HL-60/S4 treated with phorbol 12-myristate 13-acetate at 8.2 ng/mL for 4 days and 3 days (cell line): ENCODE measurements around the gene AP3M1.
"Not testable (repeated sequence)": the region's sequence is repeated elsewhere in the genome, so short reads cannot be mapped to it uniquely, and the experiment has no call there.

Source experiments
- in situ Hi-C: fragments of 300-500 bp; cut with MboI; formaldehyde crosslinking; loops from 2 replicates; pipeline ENCODE4 v1.15.0; 2022; ENCODE audit warnings: low sequenced_read_pairs

The AP3M1 gene, protein sequence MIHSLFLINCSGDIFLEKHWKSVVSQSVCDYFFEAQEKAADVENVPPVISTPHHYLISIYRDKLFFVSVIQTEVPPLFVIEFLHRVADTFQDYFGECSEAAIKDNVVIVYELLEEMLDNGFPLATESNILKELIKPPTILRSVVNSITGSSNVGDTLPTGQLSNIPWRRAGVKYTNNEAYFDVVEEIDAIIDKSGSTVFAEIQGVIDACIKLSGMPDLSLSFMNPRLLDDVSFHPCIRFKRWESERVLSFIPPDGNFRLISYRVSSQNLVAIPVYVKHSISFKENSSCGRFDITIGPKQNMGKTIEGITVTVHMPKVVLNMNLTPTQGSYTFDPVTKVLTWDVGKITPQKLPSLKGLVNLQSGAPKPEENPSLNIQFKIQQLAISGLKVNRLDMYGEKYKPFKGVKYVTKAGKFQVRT

GRCh38 chr10:74150204-74150989 is at the start of gene AP3M1:
Gene AP3M1 (minus strand): TSS chr10:74150828. CDS start chr10:74138379, 12,449 bp downstream.
- in situ Hi-C loops, result no loop called here

- in situ Hi-C loops, result no loop called here
Measured at GRCh38 chr10:74199315-74199714, 48.7 kb upstream of the AP3M1 start.

DNA sequence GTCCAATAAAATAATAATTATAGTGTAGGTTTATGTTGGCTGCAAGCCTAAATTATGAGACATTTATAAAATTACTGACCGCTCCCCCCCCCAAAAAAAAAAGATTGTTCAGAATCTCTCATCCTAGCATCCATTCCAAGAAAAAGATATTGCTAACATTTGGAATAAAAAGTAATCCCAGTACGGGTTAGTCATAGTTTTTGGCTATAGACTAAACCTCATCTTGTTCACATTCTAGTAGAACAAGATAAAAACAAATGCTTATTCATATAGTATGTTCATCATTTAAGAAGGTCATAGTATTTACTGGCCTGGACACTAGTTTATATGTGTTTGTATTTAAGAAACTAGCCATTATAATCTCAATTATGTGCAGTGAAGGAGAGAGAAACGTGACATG is 44.4 kb upstream of the AP3M1 start:
- in situ Hi-C loops, result no loop called here

DNA sequence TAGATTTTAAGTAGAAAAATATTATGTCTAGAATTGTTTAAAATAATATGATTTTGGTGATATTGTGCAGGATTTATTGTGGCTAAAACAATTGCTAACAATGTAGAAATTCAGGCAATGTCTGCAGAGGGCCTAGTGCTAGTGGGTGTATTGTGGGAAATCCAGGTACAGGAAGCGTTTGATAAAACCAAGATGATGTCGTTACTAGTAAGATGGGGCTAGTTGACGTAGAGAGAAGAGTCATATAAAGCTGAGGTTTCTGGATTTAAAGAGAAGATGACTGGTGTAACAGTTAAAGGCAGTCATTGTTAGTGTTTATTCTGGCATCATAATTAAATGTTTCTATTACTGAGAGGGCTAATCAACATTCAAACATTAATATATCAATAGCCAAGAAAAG is 43.9 kb upstream of the AP3M1 start:
- in situ Hi-C loops, result no loop called here

GRCh38 chr10:74190494-74190893 is 39.9 kb upstream of the AP3M1 start:
- in situ Hi-C loops, result no loop called here

DNA sequence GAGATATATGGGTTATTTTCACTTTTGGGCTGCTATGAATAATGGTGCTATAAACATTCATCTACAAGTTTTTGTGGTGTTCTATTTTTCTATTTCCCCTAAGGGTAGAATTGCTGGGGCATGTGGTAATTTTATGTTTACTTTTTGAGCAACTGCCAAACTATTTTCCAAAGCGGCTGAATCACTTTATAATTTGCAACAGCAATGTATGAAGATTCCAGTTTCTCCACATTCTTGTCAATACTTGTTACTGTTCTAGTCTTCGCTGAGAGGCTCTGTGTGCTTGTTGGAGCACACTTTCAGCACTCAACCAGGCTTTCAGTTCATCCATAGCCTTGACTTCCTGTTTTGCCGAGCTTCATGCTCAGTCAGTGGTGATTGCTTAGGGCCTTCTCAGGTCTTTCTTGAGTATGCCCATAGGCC is 39.4 kb upstream of the AP3M1 start:
- in situ Hi-C loops, result no loop called here

DNA sequence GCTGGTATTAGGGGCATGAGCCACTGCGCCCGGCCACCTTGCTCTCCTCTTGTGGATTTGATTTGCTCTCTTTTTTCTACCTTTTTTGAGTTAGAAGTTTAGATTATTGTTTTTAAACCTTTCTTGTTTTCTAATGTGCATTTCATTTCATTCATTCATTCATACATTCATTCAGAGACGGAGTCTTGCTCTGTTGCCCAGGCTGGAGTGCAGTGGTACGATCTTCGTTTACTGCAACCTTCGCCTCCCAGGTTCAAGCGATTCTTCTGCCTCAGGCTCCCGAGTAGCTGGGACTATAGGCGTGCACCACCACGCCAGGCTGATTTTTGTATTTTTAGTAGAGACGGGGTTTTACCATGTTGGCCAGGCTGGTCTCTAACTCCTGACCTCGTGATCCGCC is 38.0 kb upstream of the AP3M1 start:
- in situ Hi-C loops, result not testable (repeated sequence)

DNA sequence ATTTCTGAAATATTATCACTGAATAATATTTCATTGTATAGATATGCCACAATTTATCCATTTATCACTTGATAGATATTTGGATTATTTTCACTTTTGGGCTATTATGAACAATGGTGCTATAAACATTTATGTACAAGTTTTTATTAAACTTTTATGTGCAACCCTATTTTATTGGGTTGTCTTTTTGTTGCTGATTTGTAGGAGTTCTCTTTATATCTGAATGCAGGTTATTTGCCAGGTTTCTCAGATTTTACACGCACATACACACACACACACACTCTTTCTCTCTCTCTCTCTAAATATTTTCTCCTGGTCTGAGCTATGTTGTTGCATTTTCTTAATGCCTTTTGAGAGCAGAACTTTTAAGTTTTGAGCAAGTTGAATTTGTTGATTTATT is 36.6 kb upstream of the AP3M1 start:
- in situ Hi-C loops, result no loop called here

DNA sequence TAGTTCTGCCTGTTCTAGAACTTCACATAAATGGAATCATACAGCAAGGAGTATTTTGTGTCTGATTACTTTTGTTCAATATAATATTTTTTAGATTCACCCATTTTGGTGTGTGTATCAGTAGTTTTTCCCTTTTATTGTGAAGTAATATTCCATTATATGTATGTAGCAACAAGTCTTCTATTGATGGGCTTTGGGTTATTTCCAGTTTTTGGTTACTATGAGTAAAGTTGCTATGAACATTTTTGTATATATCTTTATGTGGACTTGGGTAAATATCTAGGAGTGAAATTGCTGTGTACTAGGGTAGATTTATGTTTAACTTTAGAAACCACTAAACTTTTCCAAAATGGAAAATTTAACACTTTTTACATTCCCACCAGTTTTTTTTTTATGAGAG is 36.0 kb upstream of the AP3M1 start:
- in situ Hi-C loops, result no loop called here

DNA sequence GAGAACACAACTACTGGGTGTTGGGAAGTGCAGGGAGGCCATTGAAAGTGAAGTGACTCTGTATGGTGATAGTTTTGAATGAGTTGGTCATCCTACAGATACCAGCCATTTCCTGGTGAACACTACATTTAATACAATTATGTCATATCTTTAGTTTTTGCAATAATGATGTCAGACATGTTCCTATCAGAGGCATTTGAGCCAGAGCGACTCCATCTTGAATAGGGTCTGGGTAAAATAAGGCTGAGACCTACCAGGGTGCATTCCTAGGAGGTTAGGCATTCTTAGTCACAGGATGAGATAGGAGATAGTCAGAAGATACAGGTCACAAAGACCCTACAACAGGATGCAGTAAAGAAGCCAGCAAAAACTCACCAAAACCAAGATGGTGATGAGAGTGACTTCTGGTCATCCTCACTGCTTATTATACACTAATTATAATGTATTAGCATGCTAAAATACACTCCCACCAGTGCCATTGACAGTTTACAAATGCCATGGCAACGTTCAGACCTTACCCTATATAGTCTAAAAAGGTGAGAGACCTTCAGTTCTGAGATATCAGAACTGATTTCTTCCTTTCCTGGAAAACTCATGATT is 28.6 kb upstream of the AP3M1 start:
- in situ Hi-C loops, result no loop called here

DNA sequence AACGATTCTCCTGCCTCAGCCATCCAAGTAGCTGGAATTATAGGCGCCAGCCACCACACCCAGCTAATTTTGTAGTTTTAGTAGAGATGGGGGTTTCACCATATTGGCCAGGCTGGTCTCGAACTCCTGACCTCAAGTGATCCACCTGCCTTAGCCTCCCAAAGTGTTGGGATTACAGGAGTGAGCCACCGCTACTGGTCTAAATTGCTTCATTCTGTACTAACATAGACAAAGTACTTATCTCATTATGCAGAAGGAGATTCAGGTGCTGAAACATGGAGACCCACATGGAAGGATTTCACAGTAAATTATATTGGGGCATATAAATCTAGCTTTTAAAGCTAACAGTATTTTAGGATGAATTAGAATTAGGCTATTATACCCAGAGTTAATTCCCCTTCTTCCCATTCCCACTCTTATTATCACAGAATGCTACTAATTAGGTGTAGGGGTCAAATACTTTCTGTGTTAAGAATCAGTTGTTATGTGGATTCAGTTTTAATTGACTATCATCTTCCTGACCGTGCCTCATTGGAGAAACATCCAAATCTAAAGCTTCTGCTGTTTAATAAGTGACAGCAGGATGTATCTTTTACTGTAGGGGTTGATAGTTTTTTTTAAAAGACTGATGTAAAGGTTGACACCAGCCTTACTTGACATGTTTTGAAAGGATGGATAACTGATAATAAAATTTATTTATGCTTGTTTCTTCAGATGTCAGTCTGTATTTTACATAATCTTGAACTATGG is 27.6 kb upstream of the AP3M1 start:
- in situ Hi-C loops, result no loop called here

- in situ Hi-C loops, result no loop called here
Measured at GRCh38 chr10:74177140-74177677, 26.6 kb upstream of the AP3M1 start.

DNA sequence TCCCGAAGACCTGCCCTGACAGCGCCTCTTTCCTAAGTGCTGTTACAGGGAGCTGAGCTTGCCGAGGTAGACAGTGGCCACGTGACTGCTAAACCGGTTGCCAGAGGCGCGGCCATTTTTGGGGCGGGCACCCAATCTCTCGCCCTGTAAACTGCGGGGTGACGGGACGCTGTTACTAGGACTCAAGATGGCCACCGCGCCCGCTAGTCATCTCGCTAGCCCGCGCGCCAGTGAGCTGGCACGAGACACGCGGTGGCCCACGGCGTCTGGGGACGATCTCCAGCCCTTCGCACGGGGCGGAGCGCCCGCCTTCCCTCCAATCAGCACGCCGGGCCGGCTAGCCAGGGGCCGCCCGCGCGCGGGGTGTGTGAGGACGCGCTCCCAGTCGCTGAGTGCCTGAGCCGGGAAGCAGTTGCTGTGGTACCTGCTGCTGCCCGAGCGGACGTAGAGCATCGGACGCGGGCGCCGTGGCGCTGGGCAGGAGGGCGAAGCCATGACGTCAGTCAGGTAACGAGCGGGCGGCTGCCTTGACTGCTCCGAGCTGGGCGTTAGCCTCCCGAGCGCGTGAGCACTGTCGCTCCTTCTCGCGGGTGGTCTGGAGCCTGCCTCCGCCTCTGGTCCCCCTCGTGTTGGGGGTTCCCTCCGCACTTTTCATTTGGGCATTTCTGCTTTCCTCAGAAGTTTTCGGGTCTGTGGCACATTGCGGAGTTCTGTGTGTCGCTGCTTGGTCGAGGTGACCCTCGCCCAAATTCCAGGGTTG is 25.9 kb upstream of the AP3M1 start:
- in situ Hi-C loops, result no loop called here

- in situ Hi-C loops, result no loop called here
Measured at GRCh38 chr10:74175510-74176379, 25.1 kb upstream of the AP3M1 start.

DNA sequence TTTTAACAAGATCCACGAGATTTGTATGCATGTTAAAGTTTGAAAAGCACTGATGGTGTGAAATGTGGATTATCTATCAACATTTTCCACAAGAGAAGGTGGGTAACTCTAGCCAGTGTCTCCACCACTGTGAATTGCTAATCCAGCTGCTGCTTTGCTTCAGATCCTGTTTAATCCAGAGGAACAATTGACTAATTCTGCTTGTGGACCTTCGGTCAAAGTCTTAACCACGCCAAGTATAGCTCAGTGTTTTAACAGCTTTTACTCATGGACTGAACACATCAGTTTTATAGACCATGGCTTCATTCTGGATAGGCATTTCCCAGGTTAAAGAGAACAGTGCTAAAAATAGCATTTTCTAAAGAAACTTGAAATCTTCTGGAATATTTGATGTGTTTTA is 23.9 kb upstream of the AP3M1 start:
- in situ Hi-C loops, result no loop called here

DNA sequence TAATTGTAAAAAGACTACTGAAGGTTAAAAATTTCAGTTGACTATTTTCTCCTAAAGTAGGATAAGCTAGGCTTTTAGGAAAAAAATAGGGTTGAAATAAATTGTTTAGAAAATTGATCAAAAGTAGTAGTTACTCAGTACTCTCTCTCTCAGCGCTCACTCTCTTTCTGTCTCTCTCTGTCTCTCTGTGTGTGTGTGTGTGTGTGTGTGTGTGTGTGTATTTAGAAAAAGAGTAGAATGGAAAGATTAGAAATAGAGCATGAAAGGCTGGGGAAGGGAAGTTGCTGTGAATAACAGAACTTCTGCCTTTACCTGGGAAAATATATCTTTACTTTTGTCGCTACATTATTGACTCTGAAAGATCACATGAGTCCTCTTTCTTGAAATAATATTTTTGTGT is 21.0 kb upstream of the AP3M1 start:
- in situ Hi-C loops, result no loop called here

- in situ Hi-C loops, result no loop called here
Measured at GRCh38 chr10:74167443-74167842, 16.8 kb upstream of the AP3M1 start.

DNA sequence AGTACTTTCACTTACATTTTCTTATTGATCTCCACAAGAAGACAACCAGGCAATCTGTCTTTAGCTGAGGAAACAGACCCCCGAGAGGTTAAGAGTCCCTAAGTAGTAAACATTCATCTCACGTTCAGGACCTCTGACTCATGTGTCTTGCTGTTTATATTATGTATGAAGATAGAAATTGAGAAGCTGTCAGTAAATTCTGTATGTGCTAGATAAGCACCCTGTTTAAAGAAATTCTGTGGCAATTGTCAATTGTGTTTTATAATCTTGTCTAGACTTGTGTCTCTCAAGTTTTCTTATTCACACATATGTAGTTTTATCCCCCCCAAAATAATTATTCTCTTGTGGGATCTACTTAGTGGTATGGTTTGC is 14.9 kb upstream of the AP3M1 start:
- in situ Hi-C loops, result no loop called here
